IPS-18c (cell line): ENCODE data around the gene TPP2.

Experiments
- H3K4me3 ChIP-seq: 2 replicates; pipeline ENCODE4 v1.7.0; 2013; ENCODE audit warnings: low read depth, mild to moderate bottlenecking, low read length, moderate library complexity; ENCODE audit not compliant: insufficient read depth
- H3K9me3 ChIP-seq: one replicate; pipeline ENCODE4 v1.6.1; 2013; ENCODE audit warnings: mild to moderate bottlenecking, low read length, moderate library complexity; ENCODE audit not compliant: control insufficient read depth, insufficient read depth

Gene TPP2

GRCh38 chr13:102679449-102680132 lies 82.8 kb downstream of the TPP2 start:
- Histone ChIP-seq H3K4me3 (no peak overlapping the region), H3K9me3 (no peaks in the 10 kb centered on the region)

GRCh38 chr13:102680133-102680717 lies 83.4 kb downstream of the TPP2 start:
- no peak overlapping the region for H3K4me3 ChIP-seq
- no peaks in the 10 kb centered on the region for H3K9me3 ChIP-seq

- Histone ChIP-seq H3K4me3 (no peak overlapping the region), H3K9me3 (no peaks in the 10 kb centered on the region)
These were observed 84.3 kb downstream of the TPP2 start for GRCh38 chr13:102680842-102681740.

GRCh38 chr13:102682211-102682610 lies 85.4 kb downstream of the TPP2 start:
- no peak overlapping the region for H3K4me3 ChIP-seq
- H3K9me3 ChIP-seq = no peaks in the 10 kb centered on the region

- Histone ChIP-seq H3K9me3 (no peaks in the 10 kb centered on the region), H3K4me3 (no peak overlapping the region)
These were observed 85.9 kb downstream of the TPP2 start for GRCh38 chr13:102682727-102683126.

GRCh38 chr13:102683637-102684036 lies 86.9 kb downstream of the TPP2 start:
- Histone ChIP-seq H3K9me3 (no peaks in the 10 kb centered on the region), H3K4me3 (no peak overlapping the region)

- no peaks in the 10 kb centered on the region for H3K9me3 ChIP-seq
- H3K4me3 ChIP-seq = no peak overlapping the region
These were observed 89.2 kb downstream of the TPP2 start for GRCh38 chr13:102686024-102686423.

- H3K9me3 ChIP-seq = no peaks in the 10 kb centered on the region
- no peak overlapping the region for H3K4me3 ChIP-seq
These were observed 90.7 kb downstream of the TPP2 start for GRCh38 chr13:102687520-102687919.

- Histone ChIP-seq H3K4me3 (no peak overlapping the region), H3K9me3 (no peaks in the 10 kb centered on the region)
These were observed 91.7 kb downstream of the TPP2 start for GRCh38 chr13:102688306-102688973.

GRCh38 chr13:102690883-102691282 lies 94.1 kb downstream of the TPP2 start:
- Histone ChIP-seq H3K4me3 (no peak overlapping the region), H3K9me3 (no peaks in the 10 kb centered on the region)

- Histone ChIP-seq H3K4me3 (no peak overlapping the region), H3K9me3 (no peaks in the 10 kb centered on the region)
These were observed 95.7 kb downstream of the TPP2 start for GRCh38 chr13:102692491-102692826.

GRCh38 chr13:102693250-102693649 lies 96.5 kb downstream of the TPP2 start:
- H3K4me3 ChIP-seq = no peak overlapping the region
- no peaks in the 10 kb centered on the region for H3K9me3 ChIP-seq

GRCh38 chr13:102693776-102694175 lies 97.0 kb downstream of the TPP2 start:
- Histone ChIP-seq H3K4me3 (no peak overlapping the region), H3K9me3 (no peaks in the 10 kb centered on the region)

- no peaks in the 10 kb centered on the region for H3K9me3 ChIP-seq
These were observed 98.2 kb downstream of the TPP2 start, which contains the start of gene METTL21C for GRCh38 chr13:102694937-102695336. Gene METTL21C (minus strand): TSS chr13:102695044. CDS start chr13:102694498, 546 bp downstream.

GRCh38 chr13:102696465-102696864 lies 99.7 kb downstream of the TPP2 start:
- Histone ChIP-seq H3K4me3 (no peak overlapping the region), H3K9me3 (no peaks in the 10 kb centered on the region)

More at GRCh38 chr13:102694937-102695336, 98.2 kb downstream of the TPP2 start, which contains the start of gene METTL21C:
- no peak within 1 kb of the TSS for H3K4me3 ChIP-seq

GRCh38 chr13:102697264-102697663 lies 100.5 kb downstream of the TPP2 start:
- H3K4me3 ChIP-seq = no peak overlapping the region
- no peaks in the 10 kb centered on the region for H3K9me3 ChIP-seq

GRCh38 chr13:102697929-102698648 lies 101.3 kb downstream of the TPP2 start:
- Histone ChIP-seq H3K9me3 (no peaks in the 10 kb centered on the region), H3K4me3 (no peak overlapping the region)
